Activated naive CD8-positive, alpha-beta T cell treated with anti-CD3 and anti-CD28 coated beads, Interleukin-2, amount 50 U/mL, for 24 hours (primary cell): ENCODE data around the gene AP1AR.
"Not testable (repeated sequence)": the region's sequence is repeated elsewhere in the genome, so short reads cannot be mapped to it uniquely, and the experiment has no call there.

Experiments
- ATAC-seq: fragments of 150-1000 bp; cut with Tn5 transposase; one replicate; pipeline ENCODE4 v1.10.0; 2021
- DNase-seq: peaks from one replicate; pipeline ENCODE4 v3.0.0; 2021
- H3K27ac Mint-ChIP-seq: one replicate; pipeline ENCODE4 v1.8.0; 2021; ENCODE audit warnings: mild to moderate bottlenecking, mixed read lengths
- H3K27me3 Mint-ChIP-seq: one replicate; pipeline ENCODE4 v1.8.0; 2021; ENCODE audit warnings: mixed read lengths
- H3K36me3 Mint-ChIP-seq: one replicate; pipeline ENCODE4 v1.8.0; 2021; ENCODE audit warnings: low read depth, mixed read lengths
- H3K4me1 Mint-ChIP-seq: one replicate; pipeline ENCODE4 v1.8.0; 2021; ENCODE audit warnings: mixed read lengths
- H3K4me3 Mint-ChIP-seq: one replicate; pipeline ENCODE4 v1.8.0; 2021; ENCODE audit warnings: mild to moderate bottlenecking, moderate library complexity, mixed read lengths
- H3K9me3 Mint-ChIP-seq: one replicate; pipeline ENCODE4 v1.8.0; 2021; ENCODE audit warnings: mixed read lengths

The AP1AR gene

GRCh38 chr4:112279882-112280315 lies 48.3 kb downstream of the AP1AR start:
- Mint-ChIP-seq H3K27me3 (no peaks in the 10 kb centered on the region), H3K4me3 (peak overlapping the region; percentile 46), H3K4me1 (peaks cover 72% of the 10 kb centered on the region), H3K36me3 (peaks cover 56% of the 10 kb centered on the region), H3K27ac (no peak overlapping the region), H3K9me3 (no peaks in the 10 kb centered on the region)
- DNase-seq = no peak
- ATAC-seq = no peak

GRCh38 chr4:112280386-112281056 lies 48.9 kb downstream of the AP1AR start:
- ATAC-seq (no peak), DNase-seq (no peak)
- Mint-ChIP-seq H3K36me3 (peaks cover 54% of the 10 kb centered on the region), H3K27me3 (no peaks in the 10 kb centered on the region), H3K27ac (no peak overlapping the region), H3K4me1 (peaks cover 68% of the 10 kb centered on the region), H3K4me3 (peak overlapping the region; percentile 46), H3K9me3 (no peaks in the 10 kb centered on the region)

GRCh38 chr4:112281895-112282398 lies 50.4 kb downstream of the AP1AR start:
- Mint-ChIP-seq H3K4me1 (peaks cover 79% of the 10 kb centered on the region), H3K36me3 (peaks cover 48% of the 10 kb centered on the region)
- not testable (repeated sequence) for ATAC-seq, H3K9me3 Mint-ChIP-seq, H3K27me3 Mint-ChIP-seq, DNase-seq, H3K27ac Mint-ChIP-seq, H3K4me3 Mint-ChIP-seq

- Mint-ChIP-seq H3K4me3 (peak overlapping the region; percentile 95), H3K27me3 (no peaks in the 10 kb centered on the region), H3K27ac (peak overlapping the region; percentile 40), H3K4me1 (peaks cover 81% of the 10 kb centered on the region), H3K36me3 (peaks cover 37% of the 10 kb centered on the region), H3K9me3 (no peaks in the 10 kb centered on the region)
- ATAC-seq (no peak), DNase-seq (no peak)
Measured at GRCh38 chr4:112282860-112283667, 51.5 kb downstream of the AP1AR start.

GRCh38 chr4:112284166-112284565 lies 52.6 kb downstream of the AP1AR start:
- H3K27me3 Mint-ChIP-seq = no peaks in the 10 kb centered on the region
- peaks cover 82% of the 10 kb centered on the region for H3K4me1 Mint-ChIP-seq
- peak overlapping the region; percentile 95 for H3K4me3 Mint-ChIP-seq
- H3K9me3 Mint-ChIP-seq = no peaks in the 10 kb centered on the region
- peak overlapping the region; percentile 93 for H3K27ac Mint-ChIP-seq
- DNase-seq (no peak), ATAC-seq (no peak)
- H3K36me3 Mint-ChIP-seq = peaks cover 34% of the 10 kb centered on the region

GRCh38 chr4:112284662-112285411 lies 53.2 kb downstream of the AP1AR start:
- no peaks in the 10 kb centered on the region for H3K9me3 Mint-ChIP-seq
- peaks cover 33% of the 10 kb centered on the region for H3K36me3 Mint-ChIP-seq
- H3K4me1 Mint-ChIP-seq = peaks cover 85% of the 10 kb centered on the region
- peak; percentile 40 for DNase-seq
- ATAC-seq = peak; percentile 22
- peak overlapping the region; percentile 93 for H3K27ac Mint-ChIP-seq
- peak overlapping the region; percentile 95 for H3K4me3 Mint-ChIP-seq
- H3K27me3 Mint-ChIP-seq = no peaks in the 10 kb centered on the region

- no peaks in the 10 kb centered on the region for H3K27me3 Mint-ChIP-seq
- H3K9me3 Mint-ChIP-seq = no peaks in the 10 kb centered on the region
- no peak for ATAC-seq
- DNase-seq = no peak
- H3K4me1 Mint-ChIP-seq = peaks cover 67% of the 10 kb centered on the region
- peaks cover 22% of the 10 kb centered on the region for H3K36me3 Mint-ChIP-seq
- peak overlapping the region; percentile 93 for H3K27ac Mint-ChIP-seq
- peak overlapping the region; percentile 95 for H3K4me3 Mint-ChIP-seq
Measured at GRCh38 chr4:112287258-112287989, 55.8 kb downstream of the AP1AR start.

GRCh38 chr4:112288455-112288854 lies 56.9 kb downstream of the AP1AR start:
- peak overlapping the region; percentile 48 for H3K4me3 Mint-ChIP-seq
- H3K27ac Mint-ChIP-seq = peak overlapping the region; percentile 86
- DNase-seq (no peak), ATAC-seq (peak; percentile 22)
- no peaks in the 10 kb centered on the region for H3K9me3 Mint-ChIP-seq
- H3K27me3 Mint-ChIP-seq = no peaks in the 10 kb centered on the region
- peaks cover 58% of the 10 kb centered on the region for H3K4me1 Mint-ChIP-seq
- H3K36me3 Mint-ChIP-seq = peaks cover 13% of the 10 kb centered on the region

GRCh38 chr4:112289407-112290253 lies 58.0 kb downstream of the AP1AR start:
- H3K4me1 Mint-ChIP-seq = peaks cover 48% of the 10 kb centered on the region
- H3K9me3 Mint-ChIP-seq = no peaks in the 10 kb centered on the region
- H3K27me3 Mint-ChIP-seq = no peaks in the 10 kb centered on the region
- no peak for ATAC-seq
- H3K36me3 Mint-ChIP-seq = peaks cover 4% of the 10 kb centered on the region
- DNase-seq = no peak
- peak overlapping the region; percentile 86 for H3K27ac Mint-ChIP-seq
- H3K4me3 Mint-ChIP-seq = no peak overlapping the region

GRCh38 chr4:112290341-112290740 lies 58.8 kb downstream of the AP1AR start:
- Mint-ChIP-seq H3K27ac (peak overlapping the region; percentile 86), H3K9me3 (no peaks in the 10 kb centered on the region), H3K36me3 (no peaks in the 10 kb centered on the region), H3K27me3 (no peaks in the 10 kb centered on the region), H3K4me1 (peaks cover 45% of the 10 kb centered on the region), H3K4me3 (no peak overlapping the region)
- peak; percentile 41 for ATAC-seq
- DNase-seq = no peak

GRCh38 chr4:112296949-112297880 lies 65.6 kb downstream of the AP1AR start, which contains the start of gene ALPK1:
Gene ALPK1, plus strand, starts transcription at chr4:112297369.
- Mint-ChIP-seq H3K27me3 (no peaks in the 10 kb centered on the region), H3K4me3 (peak within 1 kb of the TSS; percentile 81), H3K27ac (peak within 1 kb of the TSS; percentile 84), H3K36me3 (no peaks in the 10 kb centered on the region), H3K4me1 (peaks cover 25% of the 10 kb centered on the region), H3K9me3 (no peaks in the 10 kb centered on the region)
- ATAC-seq (peak; percentile 82), DNase-seq (no peak)

GRCh38 chr4:112299721-112300120 lies 68.1 kb downstream of the AP1AR start:
- Mint-ChIP-seq H3K9me3 (no peaks in the 10 kb centered on the region), H3K27ac (no peak overlapping the region), H3K4me1 (peaks cover 25% of the 10 kb centered on the region), H3K27me3 (no peaks in the 10 kb centered on the region), H3K4me3 (no peak overlapping the region), H3K36me3 (no peaks in the 10 kb centered on the region)
- ATAC-seq = no peak
- no peak for DNase-seq
